Psoas muscle (tissue), 8 donors: Measurements from ENCODE around the gene ARHGEF33. TPM values are rescaled to one million over a fixed set of nuclear protein-coding genes. Genes with fewer than 3 reads are reported as not detected.

Source experiments
- ATAC-seq, 4 donors: fragments of 200-7000 bp; cut with Tn5 transposase; one replicate each; pipeline ENCODE4 v1.9.1; 2020; ENCODE audit warnings: moderate library complexity in 3 of 4, mild to moderate bottlenecking in 2 of 4
- DNase-seq, 2 donors: peaks; one replicate each; pipeline ENCODE4 v3.0.0-alpha.2; 2020
- H3K27ac ChIP-seq: fragments of 200-600 bp; one replicate; pipeline ENCODE4 v1.8.0; 2022
- H3K27me3 ChIP-seq, 3 donors: fragments of 200-600 bp in 1 of 3; one replicate each; pipeline versions ENCODE4 v1.6.1 to v1.8.0; 2013 to 2022; ENCODE audit warnings: low read length in 2 of 3, mild to moderate bottlenecking in 2 of 3, moderate library complexity in 1 of 3; ENCODE audit not compliant: insufficient read depth in 3 of 3
- H3K36me3 ChIP-seq, 2 donors: fragments of 200-600 bp in 1 of 2; one replicate each; pipeline versions ENCODE4 v1.6.1 to v1.8.0; 2013 to 2022; ENCODE audit warnings: low read depth in 1 of 2, mild to moderate bottlenecking in 1 of 2, moderate library complexity in 1 of 2; ENCODE audit not compliant: insufficient read depth in 1 of 2
- H3K4me1 ChIP-seq: fragments of 200-600 bp; one replicate; pipeline ENCODE4 v1.8.0; 2022
- H3K4me3 ChIP-seq: fragments of 200-600 bp; one replicate; pipeline ENCODE4 v1.8.0; 2022; ENCODE audit warnings: mild to moderate bottlenecking
- H3K9me3 ChIP-seq: fragments of 200-600 bp; one replicate; pipeline ENCODE4 v1.8.0; 2022
- WGBS, 3 donors: extraction: QIAGEN DNeasy Blood & Tissue Kit; methylation state at CpG; one replicate each; pipeline versions ENCODE4 v1.1.6 to v1.1.7; 2013; 5-methylcytosine and 5-hydroxymethylcytosine counted together
- intact Hi-C, 2 donors: fragments of 100-400 bp; cut with DNase I; formaldehyde crosslinking; loops; one replicate each; pipeline versions ENCODE4 v1.11.0 to v1.14.2; 2022
- polyA plus RNA-seq, 3 donors: library from polyadenylated mRNA; stranded (reverse); fragments of 200-250 nt; gene quantifications; one replicate each; pipeline ENCODE4 v1.2.3, GENCODE V29; 2013
- total RNA-seq, 4 donors: library from RNA; stranded (reverse); fragmentation: NEBNext Ultra II Directional in 2 of 4; extraction: Animal tissue kit (Norgen Biotek cat#: 25700) in 2 of 4; gene quantifications; one replicate each; pipeline versions ENCODE4 v1.2.1 to v1.2.4, GENCODE V29; 2021 to 2023
- TF ChIP-seq, protein P1 (sequence below): fragments of 200-600 bp; IDR thresholded peaks from one replicate; pipeline ENCODE4 v1.8.0; 2022; ENCODE audit warnings: antibody characterized with exemption
- donor health status: healthy with polysubstance abuse.
- donor health status: DM: no; HTN: no; CAD: no; lungs with moderate emphysema.
- donor health status: Bipolar disorder and iron deficiency.
- donor health status: healthy.
- donor health status: DM: yes; HTN: yes; CAD: no.
- donor health status: DM: no; HTN: no; CAD: no.
- donor health status: DM: no; HTN: no; CAD: no.
- donor health status: DM: yes; HTN: yes; CAD: no.

ARHGEF33 gene
- total and polyA plus RNA-seq, 7 donors = 0.03 to 0.58 (median 0.15) TPM

DNA sequence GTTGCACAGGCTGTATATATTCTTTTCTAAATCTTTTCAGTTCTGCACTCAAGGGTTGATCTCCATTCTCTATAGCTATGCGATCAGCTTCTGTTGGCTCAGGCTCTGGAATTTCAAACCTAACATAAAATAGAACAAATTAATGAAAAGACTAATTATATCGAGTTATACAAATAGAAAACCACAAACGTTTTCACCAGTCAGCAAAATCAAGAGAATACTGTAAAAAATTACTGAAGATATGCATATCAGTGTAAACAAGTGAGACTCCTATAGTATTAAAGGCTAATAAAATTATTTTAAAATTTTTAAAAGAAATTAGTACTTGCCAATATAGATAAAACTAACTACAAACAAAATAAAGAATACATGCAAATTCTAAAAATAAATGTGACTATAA is 124.2 kb downstream of the ARHGEF33 start:
- Histone ChIP-seq H3K4me1 (peaks cover 6% of the 10 kb centered on the region), H3K27ac (no peak overlapping the region), H3K36me3 (peaks cover 0 to 51% of the 10 kb centered on the region in 2 donors), H3K9me3 (no peaks in the 10 kb centered on the region), H3K27me3 (no peaks in the 10 kb centered on the region), H3K4me3 (no peak overlapping the region)
- TF ChIP-seq, protein P1, sequence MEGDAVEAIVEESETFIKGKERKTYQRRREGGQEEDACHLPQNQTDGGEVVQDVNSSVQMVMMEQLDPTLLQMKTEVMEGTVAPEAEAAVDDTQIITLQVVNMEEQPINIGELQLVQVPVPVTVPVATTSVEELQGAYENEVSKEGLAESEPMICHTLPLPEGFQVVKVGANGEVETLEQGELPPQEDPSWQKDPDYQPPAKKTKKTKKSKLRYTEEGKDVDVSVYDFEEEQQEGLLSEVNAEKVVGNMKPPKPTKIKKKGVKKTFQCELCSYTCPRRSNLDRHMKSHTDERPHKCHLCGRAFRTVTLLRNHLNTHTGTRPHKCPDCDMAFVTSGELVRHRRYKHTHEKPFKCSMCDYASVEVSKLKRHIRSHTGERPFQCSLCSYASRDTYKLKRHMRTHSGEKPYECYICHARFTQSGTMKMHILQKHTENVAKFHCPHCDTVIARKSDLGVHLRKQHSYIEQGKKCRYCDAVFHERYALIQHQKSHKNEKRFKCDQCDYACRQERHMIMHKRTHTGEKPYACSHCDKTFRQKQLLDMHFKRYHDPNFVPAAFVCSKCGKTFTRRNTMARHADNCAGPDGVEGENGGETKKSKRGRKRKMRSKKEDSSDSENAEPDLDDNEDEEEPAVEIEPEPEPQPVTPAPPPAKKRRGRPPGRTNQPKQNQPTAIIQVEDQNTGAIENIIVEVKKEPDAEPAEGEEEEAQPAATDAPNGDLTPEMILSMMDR = no peak
- intact Hi-C loops = no loop called here
- DNase-seq (no peak), ATAC-seq (no peak)
- 86 to 96% (median 88%) methylated on average over 3 of the region's 3 CpGs for WGBS, 3 donors

DNA sequence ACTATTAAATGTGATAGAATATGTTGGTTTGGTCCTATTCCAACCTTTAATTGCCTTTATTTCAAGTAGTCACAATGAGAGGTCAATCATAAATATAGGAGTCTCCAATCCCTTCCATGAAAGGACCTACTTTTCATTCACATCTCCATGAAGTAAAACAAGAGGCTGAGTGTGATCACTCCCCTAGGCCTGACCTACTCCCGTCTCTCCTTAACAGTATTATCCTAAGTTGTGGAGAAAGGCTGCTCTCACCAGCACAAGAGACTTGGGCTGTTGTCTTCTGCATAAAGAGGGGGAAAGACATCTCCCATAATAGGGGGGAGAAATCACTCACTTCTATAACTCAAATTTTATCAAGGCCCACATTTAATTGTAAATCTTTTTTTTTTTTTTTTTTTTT is 125.7 kb downstream of the ARHGEF33 start:
- WGBS, 3 donors = 97 to 100% (median 100%) methylated on average over 1 of the region's 1 CpG
- ATAC-seq = no peak

DNA sequence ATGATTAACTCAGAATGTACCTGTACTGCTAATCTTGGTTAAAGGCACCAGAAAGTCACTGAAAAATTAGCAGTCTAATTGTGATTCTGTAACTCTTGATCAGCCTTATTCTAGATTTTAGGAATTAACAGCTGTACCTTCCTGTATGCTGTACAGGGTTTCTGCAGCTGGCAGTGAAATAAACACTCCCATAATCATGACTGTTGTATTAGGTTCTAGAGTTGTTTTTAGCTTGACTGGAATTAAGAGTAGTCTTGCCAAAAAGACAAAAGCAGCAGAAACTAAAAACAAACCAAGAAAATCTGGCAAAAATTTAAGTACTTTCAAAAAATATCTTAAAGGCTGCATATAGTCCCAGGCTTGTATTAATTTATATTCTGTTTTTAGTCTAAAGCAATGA is 127.7 kb downstream of the ARHGEF33 start:
- Histone ChIP-seq H3K36me3 (peaks cover 0 to 25% of the 10 kb centered on the region in 2 donors), H3K4me1 (peaks cover 6% of the 10 kb centered on the region), H3K9me3 (no peaks in the 10 kb centered on the region), H3K27ac (no peak overlapping the region), H3K4me3 (no peak overlapping the region), H3K27me3 (no peaks in the 10 kb centered on the region)
- no peak for DNase-seq
- TF ChIP-seq, protein P1 = no peak
- ATAC-seq = peak in 2 of 4 donors; percentile 51 to 57
- intact Hi-C loops = no loop called here

More for the DNA sequence above, 125.7 kb downstream of the ARHGEF33 start:
- intact Hi-C loops = no loop called here
- TF ChIP-seq, protein P1 = no peak
- H3K4me3 ChIP-seq = no peak overlapping the region
- no peaks in the 10 kb centered on the region for H3K9me3 ChIP-seq
- DNase-seq = no peak
- peaks cover 0 to 36% of the 10 kb centered on the region in 2 donors for H3K36me3 ChIP-seq
- peaks cover 6% of the 10 kb centered on the region for H3K4me1 ChIP-seq
- no peak overlapping the region for H3K27ac ChIP-seq
- H3K27me3 ChIP-seq = no peaks in the 10 kb centered on the region

DNA sequence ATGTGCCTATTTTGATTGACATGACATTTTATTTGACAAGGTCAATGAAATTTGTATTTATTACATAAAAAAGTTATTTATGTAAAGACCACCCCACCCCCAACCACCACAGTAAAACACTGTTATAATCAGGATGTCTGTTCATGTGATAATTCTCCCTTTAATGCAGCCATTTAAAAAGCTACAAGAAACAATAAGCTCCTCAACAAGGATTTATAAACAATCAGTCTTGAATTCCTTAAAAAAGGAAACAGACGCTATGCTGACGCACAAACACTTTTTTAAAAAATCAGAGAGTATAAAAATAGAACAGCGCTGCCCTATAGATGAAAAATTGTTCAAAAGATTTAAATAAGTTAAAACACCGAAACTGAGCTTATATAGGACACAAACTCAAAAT is 129.0 kb downstream of the ARHGEF33 start:
- no peaks in the 10 kb centered on the region for H3K27me3 ChIP-seq
- H3K4me3 ChIP-seq = no peak overlapping the region
- peaks cover 6% of the 10 kb centered on the region for H3K4me1 ChIP-seq
- intact Hi-C loops = no loop called here
- 84 to 88% (median 87%) methylated on average over 4 of the region's 4 CpGs for WGBS, 3 donors
- H3K27ac ChIP-seq = no peak overlapping the region
- peaks cover 0 to 25% of the 10 kb centered on the region in 2 donors for H3K36me3 ChIP-seq
- no peaks in the 10 kb centered on the region for H3K9me3 ChIP-seq
- no peak for ATAC-seq
- no peak for DNase-seq
- TF ChIP-seq, protein P1 = no peak

DNA sequence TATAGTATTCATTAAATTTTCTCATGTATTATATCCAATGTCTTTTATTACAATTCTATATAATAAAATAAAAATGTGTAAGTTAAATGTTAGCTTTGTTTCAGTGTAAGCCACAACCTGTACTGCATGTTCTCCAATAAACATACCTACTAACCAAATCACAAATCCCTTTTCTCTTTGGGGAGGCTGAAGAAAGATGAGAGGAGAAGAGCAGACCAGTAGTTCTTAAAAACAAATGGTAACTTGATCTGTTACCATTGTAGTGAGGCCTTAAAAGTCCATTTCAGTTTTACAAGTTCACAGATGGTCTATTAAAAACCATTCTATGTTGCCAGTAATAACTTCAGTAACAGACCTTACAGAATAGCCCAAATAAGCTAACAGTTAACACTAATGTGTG is 130.7 kb downstream of the ARHGEF33 start:
- peaks cover 0 to 19% of the 10 kb centered on the region in 2 donors for H3K36me3 ChIP-seq
- H3K9me3 ChIP-seq = no peaks in the 10 kb centered on the region
- ATAC-seq = no peak
- DNase-seq = no peak
- no peak overlapping the region for H3K4me3 ChIP-seq
- TF ChIP-seq, protein P1 = no peak
- peaks cover 6% of the 10 kb centered on the region for H3K4me1 ChIP-seq
- no peaks in the 10 kb centered on the region for H3K27me3 ChIP-seq
- no peak overlapping the region for H3K27ac ChIP-seq
- intact Hi-C loops = no loop called here
